ENCODE results near the gene ADORA1.

The ADORA1 gene

GRCh38 chr1:203213126-203213525 lies 85.6 kb downstream of the ADORA1 start:
- DNase-seq (ENCODE audit: low read depth, low spot score) = no peak

- DNase-seq (ENCODE audit: low read depth, low spot score) = no peak
Observed at GRCh38 chr1:203214871-203215270, 87.3 kb downstream of the ADORA1 start.

- no peak for DNase-seq (ENCODE audit: low read depth, low spot score)
Observed at GRCh38 chr1:203215573-203215972, 88.0 kb downstream of the ADORA1 start.

GRCh38 chr1:203216274-203217138 lies 89.0 kb downstream of the ADORA1 start:
- peak; percentile 87 for DNase-seq (ENCODE audit: low read depth, low spot score)
